WTC11 (cell line): Measurements from ENCODE around the gene CMBL. TPM values are rescaled to one million over a fixed set of nuclear protein-coding genes. Genes with fewer than 3 reads are reported as not detected.

Experiments used
- ATAC-seq: fragments of 200-7000 bp; cut with Tn5 transposase; 2 replicates; pipeline ENCODE4 v1.10.0; 2021; ENCODE audit warnings: mild to moderate bottlenecking, moderate library complexity
- CTCF ChIA-PET: fragments of 300-600 bp; sonication (Branson Sonifier 250); formaldehyde crosslinking; loops from one replicate; lab custom pipeline; 2021; ENCODE audit warnings: antibody characterized with exemption; lab: Charles Lee
- POLR2A ChIA-PET: fragments of 350-600 bp; sonication (Branson Sonifier 250); formaldehyde crosslinking; loops from one replicate; lab custom pipeline; 2021; ENCODE audit warnings: antibody characterized with exemption; lab: Charles Lee
- DNase-seq: peaks from one replicate; pipeline ENCODE4 v3.0.0; 2021; ENCODE audit warnings: low spot score
- H3K27ac Mint-ChIP-seq: 2 replicates; pipeline ENCODE4 v1.8.0; 2021; ENCODE audit warnings: mixed read lengths
- H3K27me3 Mint-ChIP-seq: 2 replicates; pipeline ENCODE4 v1.8.0; 2021; ENCODE audit warnings: low read depth, mild to moderate bottlenecking, moderate library complexity, mixed read lengths
- H3K36me3 Mint-ChIP-seq: 2 replicates; pipeline ENCODE4 v1.8.0; 2021; ENCODE audit warnings: mixed read lengths
- H3K4me1 Mint-ChIP-seq: 2 replicates; pipeline ENCODE4 v1.8.0; 2022; ENCODE audit warnings: mixed read lengths
- H3K4me3 Mint-ChIP-seq: 2 replicates; pipeline ENCODE4 v1.8.0; 2021; ENCODE audit warnings: mild to moderate bottlenecking, moderate library complexity, mixed read lengths
- H3K9me3 Mint-ChIP-seq: 2 replicates; pipeline ENCODE4 v1.8.0; 2021; ENCODE audit warnings: mixed read lengths
- ARID4B ChIP-seq: sonication (generic); formaldehyde crosslinking; IDR thresholded peaks from 2 replicates; pipeline ENCODE4 v1.8.0; 2023; ENCODE audit warnings: missing genetic modification reagents, mild to moderate bottlenecking, borderline replicate concordance
- ATF6 ChIP-seq: sonication (generic); formaldehyde crosslinking; IDR thresholded peaks from 2 replicates; pipeline ENCODE4 v1.8.1; 2023; ENCODE audit warnings: mild to moderate bottlenecking, missing genetic modification reagents
- CREM ChIP-seq: sonication (generic); formaldehyde crosslinking; IDR thresholded peaks from 2 replicates; pipeline ENCODE4 v1.8.1; 2022; ENCODE audit warnings: mild to moderate bottlenecking, missing genetic modification reagents, moderate library complexity
- ERG ChIP-seq: fragments of 250-450 bp; sonication (Bioruptor Pico); IDR thresholded peaks from 2 replicates; pipeline ENCODE4 v1.8.0; 2021; ENCODE audit warnings: mild to moderate bottlenecking
- ESRRA ChIP-seq: sonication (generic); formaldehyde crosslinking; IDR thresholded peaks from 2 replicates; pipeline ENCODE4 v1.8.1; 2022; ENCODE audit warnings: mild to moderate bottlenecking, missing genetic modification reagents, borderline replicate concordance
- FOXJ3 ChIP-seq: sonication (generic); formaldehyde crosslinking; IDR thresholded peaks from 2 replicates; pipeline ENCODE4 v1.9.0; 2021; ENCODE audit warnings: missing genetic modification reagents, mild to moderate bottlenecking, borderline replicate concordance
- FOXP4 ChIP-seq: sonication (generic); formaldehyde crosslinking; IDR thresholded peaks from 2 replicates; pipeline ENCODE4 v1.8.0; 2022; ENCODE audit warnings: mild to moderate bottlenecking, missing genetic modification reagents
- GABPB1 ChIP-seq: sonication (generic); formaldehyde crosslinking; IDR thresholded peaks from 2 replicates; pipeline ENCODE4 v1.8.1; 2023; ENCODE audit warnings: mild to moderate bottlenecking, missing genetic modification reagents
- HMGA2 ChIP-seq: fragments of 250-450 bp; sonication (Bioruptor Pico); IDR thresholded peaks from 2 replicates; pipeline ENCODE4 v1.4.0; 2021; ENCODE audit warnings: mild to moderate bottlenecking, moderate library complexity
- HMGXB4 ChIP-seq: sonication (generic); formaldehyde crosslinking; IDR thresholded peaks from 2 replicates; pipeline ENCODE4 v1.8.1; 2023; ENCODE audit warnings: mild to moderate bottlenecking, moderate library complexity, missing genetic modification reagents
- MYBL2 ChIP-seq: sonication (generic); formaldehyde crosslinking; IDR thresholded peaks from 2 replicates; pipeline ENCODE4 v1.8.1; 2023; ENCODE audit warnings: mild to moderate bottlenecking, moderate library complexity, missing genetic modification reagents
- NFE2L1 ChIP-seq: sonication (generic); formaldehyde crosslinking; IDR thresholded peaks from 2 replicates; pipeline ENCODE4 v1.8.1; 2023; ENCODE audit warnings: missing genetic modification reagents
- NR1H2 ChIP-seq: sonication (generic); formaldehyde crosslinking; IDR thresholded peaks from 2 replicates; pipeline ENCODE4 v1.9.0; 2021; ENCODE audit warnings: mild to moderate bottlenecking, moderate library complexity, missing genetic modification reagents
- NR3C1 ChIP-seq: sonication (generic); formaldehyde crosslinking; conservative IDR thresholded peaks from 2 replicates; pipeline ENCODE4 v1.8.1; 2023; ENCODE audit warnings: low read depth, mild to moderate bottlenecking, missing genetic modification reagents
- SOX15 ChIP-seq: fragments of 250-450 bp; sonication (Bioruptor Pico); IDR thresholded peaks from 2 replicates; pipeline ENCODE4 v1.9.0; 2021; ENCODE audit warnings: mild to moderate bottlenecking
- SP1 ChIP-seq: sonication (generic); formaldehyde crosslinking; conservative IDR thresholded peaks from 2 replicates; pipeline ENCODE4 v1.8.1; 2022; ENCODE audit warnings: missing genetic modification reagents
- ZBTB21 ChIP-seq: sonication (generic); formaldehyde crosslinking; IDR thresholded peaks from 2 replicates; pipeline ENCODE4 v1.8.1; 2023; ENCODE audit warnings: mild to moderate bottlenecking, missing genetic modification reagents, borderline replicate concordance
- ZBTB43 ChIP-seq: sonication (generic); formaldehyde crosslinking; IDR thresholded peaks from 2 replicates; pipeline ENCODE4 v1.8.1; 2023; ENCODE audit warnings: mild to moderate bottlenecking, missing genetic modification reagents
- ZNF121 ChIP-seq: sonication (generic); formaldehyde crosslinking; IDR thresholded peaks from 2 replicates; pipeline ENCODE4 v1.8.0; 2023; ENCODE audit warnings: missing genetic modification reagents
- ZNF138 ChIP-seq: sonication (generic); formaldehyde crosslinking; conservative IDR thresholded peaks from 2 replicates; pipeline ENCODE4 v1.8.1; 2022; ENCODE audit warnings: mild to moderate bottlenecking, moderate library complexity, missing genetic modification reagents
- ZNF232 ChIP-seq: sonication (generic); formaldehyde crosslinking; IDR thresholded peaks from 2 replicates; pipeline ENCODE4 v1.8.0; 2022; ENCODE audit warnings: mild to moderate bottlenecking, missing genetic modification reagents
- ZNF396 ChIP-seq: fragments of 250-450 bp; sonication (Bioruptor Pico); IDR thresholded peaks from 2 replicates; pipeline ENCODE4 v1.8.0; 2021; ENCODE audit warnings: mild to moderate bottlenecking, moderate library complexity, borderline replicate concordance
- total RNA-seq: library from RNA; stranded (reverse); gene quantifications from 3 replicates; pipeline ENCODE4 v1.2.3, GENCODE V29; 2021

Gene CMBL
- total RNA-seq, 1 experiment from 2014 or later, result 34.0 TPM

GRCh38 chr5:10333154-10334006 lies 25.7 kb upstream of the CMBL start:
- ChIA-PET CTCF (interaction anchor here (1.8 kb wide), 1 partner anchor 49 kb away, joined by 8 read pairs; no protein-coding TSS in a partner anchor), POLR2A (interaction anchor here (2.5 kb wide), 1 partner anchor 20 kb away, joined by 10 read pairs; the partner anchor contains the start of gene MARCHF6)
- DNase-seq, result peak; percentile 65
- H3K4me1 Mint-ChIP-seq, result no peaks in the 10 kb centered on the region
- H3K36me3 Mint-ChIP-seq, result no peaks in the 10 kb centered on the region
- ATAC-seq, result peak; percentile 87
- H3K27ac Mint-ChIP-seq, result no peak overlapping the region
- H3K9me3 Mint-ChIP-seq, result no peaks in the 10 kb centered on the region
- TF ChIP-seq FOXJ3, result no peak
- TF ChIP-seq ZNF138, result no peak
- peak; percentile 70; the same call in 1 of the 2 replicates for TF ChIP-seq HMGXB4 (CRISPR knock-in tag)
- no peak for TF ChIP-seq NR3C1 (CRISPR knock-in tag)
- 0 out of 2 replicates have a peak, but pooled peaks have one; percentile 17 for TF ChIP-seq ARID4B (CRISPR knock-in tag)
- TF ChIP-seq ZNF396 (CRISPR knock-in tag), result no peak
- peak overlapping the region; percentile 90 for H3K4me3 Mint-ChIP-seq
- peaks cover 73% of the 10 kb centered on the region for H3K27me3 Mint-ChIP-seq

DNA sequence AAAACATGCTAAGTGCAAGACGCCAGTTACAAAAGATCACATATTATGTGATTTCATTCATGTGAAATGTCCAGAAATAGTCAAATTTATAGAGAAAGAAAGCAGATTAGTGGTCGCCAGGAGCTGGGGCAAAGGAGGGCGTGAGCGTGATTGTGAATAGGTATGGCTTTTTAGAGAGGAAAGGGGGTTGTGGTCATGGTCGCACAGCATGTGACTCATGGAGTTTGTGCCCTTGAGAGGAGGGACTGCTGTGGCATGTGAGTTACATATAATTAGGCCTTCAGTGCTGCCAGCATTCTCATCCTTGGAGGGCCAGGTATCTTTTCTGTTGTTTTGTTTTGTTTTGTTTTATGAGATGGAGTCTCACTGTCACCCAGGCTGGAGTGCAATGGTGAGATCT lies 24.6 kb upstream of the CMBL start:
- CTCF ChIA-PET, result interaction anchor here (1.8 kb wide), 1 partner anchor 48 kb away, joined by 8 read pairs; no protein-coding TSS in a partner anchor
- Mint-ChIP-seq H3K27me3 (peaks cover 73% of the 10 kb centered on the region), H3K4me3 (peak overlapping the region; percentile 90)
- TF ChIP-seq HMGA2 (no peak), CREM (no peak), ZBTB21 (no peak), ZBTB43 (CRISPR knock-in tag) (no peak), ZNF232 (CRISPR knock-in tag) (no peak), SP1 (CRISPR knock-in tag) (no peak), ATF6 (no peak), NFE2L1 (CRISPR knock-in tag) (no peak), ERG (CRISPR knock-in tag) (no peak), NR1H2 (CRISPR knock-in tag) (no peak), GABPB1 (CRISPR knock-in tag) (no peak), FOXP4 (CRISPR knock-in tag) (no peak), ZNF121 (CRISPR knock-in tag) (no peak), MYBL2 (no peak), SOX15 (CRISPR knock-in tag) (no peak), ESRRA (CRISPR knock-in tag) (no peak)

More for the DNA sequence above, 24.6 kb upstream of the CMBL start:
- H3K36me3 Mint-ChIP-seq, result no peaks in the 10 kb centered on the region
- POLR2A ChIA-PET, result interaction anchor here (2.5 kb wide), 1 partner anchor 21 kb away, joined by 10 read pairs; the partner anchor contains the start of gene MARCHF6
- H3K4me1 Mint-ChIP-seq, result no peaks in the 10 kb centered on the region
- no peaks in the 10 kb centered on the region for H3K9me3 Mint-ChIP-seq
- no peak overlapping the region for H3K27ac Mint-ChIP-seq
- DNase-seq (no peak), ATAC-seq (no peak)
